ENCODE measurements around the gene PSAT1.

Gene PSAT1

GRCh38 chr9:78294290-78295176 lies 2.4 kb upstream of the PSAT1 start:
- DNase-seq, result no peak

- DNase-seq, result no peak
These were observed 1.7 kb upstream of the PSAT1 start for GRCh38 chr9:78295177-78295575.

GRCh38 chr9:78295731-78296130 lies 1.2 kb upstream of the PSAT1 start:
- no peak for DNase-seq

GRCh38 chr9:78296201-78296892 lies 578 bp upstream of the PSAT1 start:
- no peak for DNase-seq

GRCh38 chr9:78297672-78297961 lies 692 bp downstream of the PSAT1 start:
- no peak for DNase-seq

- DNase-seq, result no peak
These were observed 1.3 kb downstream of the PSAT1 start for GRCh38 chr9:78298046-78298765.

DNA sequence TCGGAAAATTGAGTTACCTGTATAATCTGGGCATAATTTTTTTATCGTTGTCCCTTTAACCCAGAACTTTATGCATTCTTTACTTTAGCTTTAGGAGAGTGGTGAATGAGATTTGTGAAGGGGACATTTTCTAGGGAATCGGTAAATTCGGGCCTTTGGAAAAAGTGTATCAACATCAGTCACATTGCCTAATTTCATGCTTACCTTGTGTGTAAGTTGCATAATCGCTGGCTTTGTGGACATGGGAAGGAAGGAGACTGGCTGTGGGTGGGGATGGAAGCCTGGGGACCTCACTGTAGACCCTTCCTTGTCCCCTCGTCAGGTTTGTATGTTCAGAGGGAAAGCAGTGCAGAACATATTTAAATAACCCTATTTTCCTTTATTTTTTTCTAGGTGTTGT lies 3.3 kb downstream of the PSAT1 start:
- no peak for DNase-seq

DNA sequence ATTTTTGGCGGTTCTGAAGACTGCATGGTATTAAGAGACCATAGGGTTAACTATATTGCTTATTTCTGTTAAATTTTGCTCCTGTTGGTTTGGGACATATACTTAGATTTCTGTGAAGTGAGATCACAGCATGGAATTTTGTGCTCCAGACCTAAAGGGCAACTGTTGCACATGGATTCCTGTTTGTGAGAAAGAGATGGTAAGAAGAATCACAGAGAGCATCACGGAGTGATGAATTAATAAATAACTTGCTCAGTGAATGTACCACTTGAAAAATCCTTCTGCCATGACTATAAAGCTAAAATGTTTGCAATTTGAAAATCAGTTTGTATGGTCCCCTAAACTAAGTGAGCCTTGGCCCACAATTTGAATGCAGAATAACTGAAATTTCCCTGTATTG lies 4.5 kb downstream of the PSAT1 start:
- DNase-seq, result no peak

GRCh38 chr9:78303377-78304062 lies 6.6 kb downstream of the PSAT1 start:
- DNase-seq, result no peak

GRCh38 chr9:78304357-78304756 lies 7.4 kb downstream of the PSAT1 start:
- no peak for DNase-seq

- DNase-seq, result no peak
These were observed 9.5 kb downstream of the PSAT1 start for GRCh38 chr9:78306222-78307076.

DNA sequence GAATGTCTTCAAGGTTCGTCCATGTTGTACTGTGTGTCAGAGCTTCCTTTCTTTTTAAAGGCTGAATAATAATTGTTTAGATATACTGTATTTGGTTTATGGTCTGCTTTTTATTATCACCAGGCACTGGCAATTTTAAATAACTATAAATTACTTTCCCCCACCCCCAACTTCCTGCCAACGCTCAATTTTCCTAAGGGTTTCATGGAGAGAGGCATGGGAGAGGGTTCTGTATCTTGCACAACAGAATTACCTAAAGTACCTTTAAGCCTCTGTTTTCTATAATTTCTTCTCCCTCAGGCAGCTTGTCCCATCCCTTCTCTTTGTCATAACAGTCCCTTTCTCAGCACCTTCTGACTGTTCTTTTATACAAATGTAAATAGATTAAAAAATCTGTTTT lies 10.4 kb downstream of the PSAT1 start:
- no peak for DNase-seq

DNA sequence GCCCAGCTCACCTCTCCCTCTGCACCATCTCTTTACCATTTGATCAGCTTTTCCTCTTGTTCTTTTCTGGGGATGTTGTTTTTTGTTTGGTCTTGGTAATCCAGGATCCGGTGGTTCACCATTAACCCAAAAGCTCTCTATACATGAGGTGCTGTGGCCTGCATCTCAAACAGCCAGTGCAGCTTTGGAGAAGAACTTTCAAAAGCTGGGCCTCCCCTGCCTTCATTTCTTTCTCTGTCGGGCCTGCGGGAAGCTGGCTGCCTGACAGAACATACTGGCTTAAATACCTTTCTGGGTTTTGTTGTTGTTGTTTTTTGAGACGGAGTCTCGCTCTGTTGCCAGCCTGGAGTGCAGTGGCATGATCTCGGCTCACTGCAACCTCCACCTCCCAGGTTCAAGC lies 12.1 kb downstream of the PSAT1 start:
- DNase-seq, result no peak

DNA sequence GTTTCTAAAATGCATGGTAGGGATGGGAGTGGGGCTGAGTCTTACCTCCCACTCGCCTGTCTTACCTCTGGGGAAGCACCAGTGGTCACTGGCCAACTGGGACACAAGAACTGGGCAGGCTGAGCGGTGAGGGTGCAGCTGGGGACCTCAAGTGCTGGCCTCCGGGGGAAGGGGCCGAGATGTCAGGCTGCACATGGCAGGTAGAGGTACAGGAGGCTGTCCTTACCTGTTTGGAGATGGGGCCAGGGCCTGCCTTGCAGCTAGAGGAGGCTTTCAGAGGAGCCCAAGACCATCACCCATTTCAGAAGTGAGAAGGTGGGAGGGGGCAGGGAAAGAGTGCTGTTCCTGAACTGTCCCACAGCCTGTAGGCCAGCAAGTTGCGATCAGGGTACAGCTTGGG lies 14.2 kb downstream of the PSAT1 start:
- no peak for DNase-seq

- DNase-seq, result no peak
These were observed 15.1 kb downstream of the PSAT1 start for GRCh38 chr9:78311886-78312524.

- no peak for DNase-seq
These were observed 17.6 kb downstream of the PSAT1 start for GRCh38 chr9:78314550-78314949.

DNA sequence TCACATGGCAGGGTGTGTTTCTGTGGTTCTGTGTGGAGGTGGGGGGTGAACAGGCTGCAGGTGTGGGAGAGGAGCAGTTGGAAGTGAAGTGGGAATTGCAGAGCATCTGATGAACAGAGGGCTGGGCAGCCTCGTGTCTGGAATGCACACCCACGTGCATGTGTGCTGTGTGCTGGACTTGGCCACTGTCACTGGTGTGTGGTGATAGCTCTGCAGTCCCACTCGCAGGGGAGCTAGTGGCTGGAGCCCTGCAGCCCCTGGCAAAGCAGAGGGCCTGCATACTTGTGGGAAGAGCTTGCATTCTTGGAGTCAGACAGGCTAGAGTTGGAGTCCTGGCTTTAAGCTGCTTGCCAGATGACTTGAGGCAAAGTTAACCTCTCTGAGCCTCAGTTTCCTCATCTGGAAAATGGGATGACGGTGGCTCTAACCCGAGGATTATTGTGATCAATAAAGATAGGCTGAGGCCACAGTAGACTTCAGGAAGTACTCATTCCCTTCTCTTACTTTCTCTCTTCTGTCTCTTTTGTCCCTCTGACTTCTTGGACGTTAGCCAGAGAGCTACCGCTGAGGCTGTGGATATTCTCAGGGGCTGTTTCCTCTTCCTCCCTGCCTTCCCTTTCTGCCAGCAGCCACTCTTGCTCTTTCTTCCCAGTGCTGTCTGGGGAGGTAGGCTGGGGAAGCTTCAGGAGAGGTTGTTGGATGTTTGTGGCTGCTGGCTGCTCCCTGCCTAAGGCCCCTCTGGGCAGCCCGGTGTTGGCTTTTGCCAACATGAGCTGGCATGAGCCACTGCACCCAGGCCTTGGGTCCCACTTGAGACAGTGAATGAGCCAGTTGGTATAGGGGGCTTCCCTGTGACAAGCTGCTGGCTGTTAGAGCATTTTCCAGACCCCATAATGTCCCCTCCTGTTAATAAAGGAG lies 18.3 kb downstream of the PSAT1 start:
- DNase-seq, result no peak

DNA sequence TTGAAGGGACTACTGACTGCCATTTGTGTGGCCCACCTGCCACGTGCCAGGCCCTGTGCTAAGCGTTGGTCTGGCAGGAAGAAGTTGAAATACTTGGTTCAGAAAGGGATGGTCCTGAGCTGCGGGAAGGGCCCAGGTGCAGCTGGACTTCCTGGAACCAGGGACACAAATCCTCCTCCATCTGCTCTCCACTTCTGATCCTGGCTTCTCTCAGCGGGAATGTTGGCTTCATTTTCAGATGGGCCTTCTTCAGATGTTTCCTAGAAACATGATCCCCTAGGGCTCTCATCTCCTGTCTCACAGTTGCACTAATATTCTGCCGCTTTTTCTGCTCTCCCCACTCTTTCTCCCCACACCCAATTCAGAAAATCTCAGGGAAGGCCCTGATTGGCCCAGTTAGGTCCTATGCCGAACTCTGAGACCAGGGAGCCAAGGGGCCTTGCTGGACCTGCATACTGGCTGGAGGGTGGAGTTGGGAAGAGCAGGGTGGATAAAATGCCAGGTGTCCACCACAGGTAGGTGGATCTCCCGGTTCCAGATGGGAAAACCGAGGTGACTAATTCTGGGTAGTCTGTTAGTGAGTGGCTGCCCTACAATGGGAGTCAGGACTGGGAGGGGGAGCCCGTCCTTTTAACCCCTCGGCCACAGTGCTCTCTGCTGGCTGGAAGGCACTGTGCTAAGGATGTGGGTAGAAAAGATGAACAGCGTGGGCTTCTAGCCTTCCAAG lies 19.4 kb downstream of the PSAT1 start:
- no peak for DNase-seq

DNA sequence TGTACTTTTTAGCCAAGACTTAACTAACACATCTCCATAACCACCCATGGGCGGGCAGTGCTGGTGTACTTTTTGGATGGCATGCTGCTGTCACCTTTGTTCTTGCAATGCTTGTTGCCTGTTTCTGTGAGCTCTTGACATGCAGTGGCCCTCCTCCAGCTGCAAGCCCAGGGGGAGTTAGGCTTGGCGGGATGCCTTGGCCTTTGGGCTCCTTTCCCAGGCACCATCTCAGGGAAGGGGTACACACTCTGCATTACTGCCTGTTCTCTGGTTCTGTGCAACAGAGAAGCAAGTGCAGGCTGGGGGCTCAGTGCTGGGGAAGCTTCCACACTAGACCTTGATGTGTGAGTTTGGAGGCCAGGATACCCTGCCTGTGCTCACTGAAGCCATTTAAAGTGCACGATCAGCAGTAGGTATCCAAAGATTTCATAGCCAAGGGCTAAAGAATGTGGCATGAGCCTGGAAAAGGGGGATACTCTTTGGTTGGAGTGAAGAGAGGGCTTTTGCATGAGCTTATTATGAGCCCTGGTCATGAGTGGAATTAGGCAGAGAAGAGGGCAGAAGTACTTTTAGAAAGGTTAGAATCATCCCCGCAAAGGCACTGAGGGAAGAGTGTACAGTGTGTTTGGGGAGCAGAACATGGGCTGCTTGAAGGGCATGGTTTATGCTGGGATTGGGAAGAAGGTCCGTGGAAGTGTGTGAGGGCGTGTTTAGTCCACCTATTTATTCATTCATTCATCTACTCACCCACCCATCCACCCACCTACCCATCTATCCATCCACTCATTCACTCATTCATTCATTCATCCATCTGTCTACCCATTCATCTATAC lies 22.5 kb downstream of the PSAT1 start:
- DNase-seq, result no peak
